Left lobe of liver (tissue), 2 donors: ENCODE measurements around the gene CHID1. TPM values are rescaled to one million over a fixed set of nuclear protein-coding genes. Genes with fewer than 3 reads are reported as not detected.

Source experiments
- ATAC-seq: fragments of 200-7000 bp; cut with Tn5 transposase; one replicate; pipeline ENCODE4 v1.9.1; 2020; ENCODE audit warnings: mild to moderate bottlenecking, moderate library complexity
- DNase-seq: peaks from one replicate; pipeline ENCODE4 v3.0.0-alpha.2; 2020; ENCODE audit warnings: low spot score
- total RNA-seq: library from RNA; stranded (reverse); gene quantifications from one replicate; pipeline ENCODE4 v1.2.1, GENCODE V29; 2021
- donor health status: DM: no; HTN: no; CAD: no; lungs with moderate emphysema.
- donor health status: DM: no; HTN: yes; CAD: no.

Gene CHID1
- 146 TPM for total RNA-seq

- DNase-seq (peak; percentile 92), ATAC-seq (peak; percentile 73)
Observed at GRCh38 chr11:910589-911030, at the start of gene CHID1. Gene CHID1 (minus strand): TSS chr11:910810. CDS start chr11:904816, 5,994 bp downstream.

GRCh38 chr11:959608-960007 lies 49.0 kb upstream of the CHID1 start:
- DNase-seq (peak; percentile 90), ATAC-seq (peak; percentile 91)

- no peak for ATAC-seq
- no peak for DNase-seq
Observed at GRCh38 chr11:959027-959426, 48.4 kb upstream of the CHID1 start.

- no peak for DNase-seq
- ATAC-seq, result no peak
Observed at GRCh38 chr11:958101-958500, 47.5 kb upstream of the CHID1 start.

- ATAC-seq (no peak), DNase-seq (no peak)
Observed at GRCh38 chr11:957212-957920, 46.8 kb upstream of the CHID1 start.

GRCh38 chr11:955154-956063 lies 44.8 kb upstream of the CHID1 start:
- DNase-seq (peak; percentile 83), ATAC-seq (peak; percentile 54)

- no peak for ATAC-seq
- no peak for DNase-seq
Observed at GRCh38 chr11:954392-955153, 44.0 kb upstream of the CHID1 start.

GRCh38 chr11:953512-953911 lies 42.9 kb upstream of the CHID1 start:
- DNase-seq, result peak; percentile 82

GRCh38 chr11:952406-953385 lies 42.1 kb upstream of the CHID1 start:
- peak; percentile 94 for DNase-seq

More at GRCh38 chr11:953512-953911, 42.9 kb upstream of the CHID1 start:
- ATAC-seq, result peak; percentile 65

GRCh38 chr11:951507-951906 lies 40.9 kb upstream of the CHID1 start:
- DNase-seq, result no peak

More at GRCh38 chr11:952406-953385, 42.1 kb upstream of the CHID1 start:
- peak; percentile 84 for ATAC-seq

GRCh38 chr11:947744-948143 lies 37.1 kb upstream of the CHID1 start:
- ATAC-seq (no peak), DNase-seq (no peak)

More at GRCh38 chr11:951507-951906, 40.9 kb upstream of the CHID1 start:
- ATAC-seq, result no peak

GRCh38 chr11:945986-946385 lies 35.4 kb upstream of the CHID1 start:
- DNase-seq, result no peak

GRCh38 chr11:944711-945470 lies 34.3 kb upstream of the CHID1 start:
- ATAC-seq (no peak), DNase-seq (no peak)

More at GRCh38 chr11:945986-946385, 35.4 kb upstream of the CHID1 start:
- ATAC-seq, result no peak

GRCh38 chr11:942823-943222 lies 32.2 kb upstream of the CHID1 start:
- DNase-seq, result no peak
- peak; percentile 17 for ATAC-seq

- peak; percentile 47 for ATAC-seq
- no peak for DNase-seq
Observed at GRCh38 chr11:940496-941135, 30.0 kb upstream of the CHID1 start.

- DNase-seq (no peak), ATAC-seq (peak; percentile 67)
Observed at GRCh38 chr11:937841-938261, 27.2 kb upstream of the CHID1 start.

- DNase-seq (peak; percentile 69), ATAC-seq (peak; percentile 70)
Observed at GRCh38 chr11:936199-936598, 25.6 kb upstream of the CHID1 start.

- ATAC-seq (no peak), DNase-seq (no peak)
Observed at GRCh38 chr11:934527-934926, 23.9 kb upstream of the CHID1 start.
